HAP-1 (cell line): ENCODE measurements around the gene UQCC2.

Experiments used
- DNase-seq, 2 experiments: peaks; one replicate each; pipeline ENCODE4 v3.0.0-alpha.2; 2016 to 2020; ENCODE audit warnings: low spot score in 2 of 2
- H3K27me3 ChIP-seq: fragments of 250-450 bp; sonication (Bioruptor Pico); 2 replicates; pipeline ENCODE4 v1.5.1; 2020; ENCODE audit warnings: low read depth, mild to moderate bottlenecking, moderate library complexity
- H3K36me3 ChIP-seq: fragments of 250-450 bp; sonication (Bioruptor Pico); replicated peaks from 2 replicates; pipeline ENCODE4 v1.5.1; 2020; ENCODE audit warnings: mild to moderate bottlenecking
- H3K4me1 ChIP-seq: fragments of 250-450 bp; sonication (Bioruptor Pico); 2 replicates; pipeline ENCODE4 v1.5.1; 2020; ENCODE audit warnings: mild to moderate bottlenecking
- H3K4me3 ChIP-seq: fragments of 250-450 bp; sonication (Bioruptor Pico); 2 replicates; pipeline ENCODE4 v1.5.1; 2020; ENCODE audit warnings: mild to moderate bottlenecking, moderate library complexity
- H3K9me3 ChIP-seq: fragments of 250-450 bp; sonication (Bioruptor Pico); 2 replicates; pipeline ENCODE4 v1.5.1; 2020; ENCODE audit warnings: mild to moderate bottlenecking, moderate library complexity
- in situ Hi-C: fragments of 300-500 bp; cut with MboI; formaldehyde crosslinking; loops from 3 replicates; pipeline ENCODE4 v1.14.3; 2020; ENCODE audit warnings: low sequenced_read_pairs, inconsistent platforms, mixed read lengths

UQCC2 gene

GRCh38 chr6:33683051-33683571 is 28.4 kb downstream of the UQCC2 start:
- Histone ChIP-seq H3K27me3 (no peaks in the 10 kb centered on the region), H3K4me1 (no peaks in the 10 kb centered on the region), H3K36me3 (peaks cover 43% of the 10 kb centered on the region), H3K4me3 (no peak overlapping the region), H3K9me3 (no peaks in the 10 kb centered on the region)
- no peak for DNase-seq
- in situ Hi-C loops: no loop called here

GRCh38 chr6:33682341-33682740 is 29.2 kb downstream of the UQCC2 start:
- H3K4me3 ChIP-seq: no peak overlapping the region
- no peaks in the 10 kb centered on the region for H3K9me3 ChIP-seq
- peaks cover 50% of the 10 kb centered on the region for H3K36me3 ChIP-seq
- no peaks in the 10 kb centered on the region for H3K4me1 ChIP-seq
- H3K27me3 ChIP-seq: no peaks in the 10 kb centered on the region
- DNase-seq: no peak
- in situ Hi-C loops: no loop called here

GRCh38 chr6:33679761-33680160 is 31.7 kb downstream of the UQCC2 start:
- no peaks in the 10 kb centered on the region for H3K27me3 ChIP-seq
- DNase-seq: no peak
- no peak overlapping the region for H3K4me3 ChIP-seq
- in situ Hi-C loops: no loop called here
- no peaks in the 10 kb centered on the region for H3K4me1 ChIP-seq
- peaks cover 49% of the 10 kb centered on the region for H3K36me3 ChIP-seq
- H3K9me3 ChIP-seq: no peaks in the 10 kb centered on the region

- Histone ChIP-seq H3K27me3 (no peaks in the 10 kb centered on the region), H3K4me1 (no peaks in the 10 kb centered on the region)
Observed at GRCh38 chr6:33678932-33679490, 32.5 kb downstream of the UQCC2 start.

GRCh38 chr6:33678233-33678931 is 33.1 kb downstream of the UQCC2 start:
- no peaks in the 10 kb centered on the region for H3K9me3 ChIP-seq
- H3K27me3 ChIP-seq: no peaks in the 10 kb centered on the region
- no peaks in the 10 kb centered on the region for H3K4me1 ChIP-seq
- no peak for DNase-seq
- in situ Hi-C loops: no loop called here
- peaks cover 52% of the 10 kb centered on the region for H3K36me3 ChIP-seq
- H3K4me3 ChIP-seq: no peak overlapping the region

More at GRCh38 chr6:33678932-33679490, 32.5 kb downstream of the UQCC2 start:
- no peak for DNase-seq
- in situ Hi-C loops: no loop called here
- no peak overlapping the region for H3K4me3 ChIP-seq
- H3K9me3 ChIP-seq: no peaks in the 10 kb centered on the region
- peaks cover 48% of the 10 kb centered on the region for H3K36me3 ChIP-seq

- Histone ChIP-seq H3K36me3 (peaks cover 52% of the 10 kb centered on the region), H3K9me3 (no peaks in the 10 kb centered on the region), H3K27me3 (no peaks in the 10 kb centered on the region), H3K4me3 (no peak overlapping the region), H3K4me1 (no peaks in the 10 kb centered on the region)
- DNase-seq: no peak
- in situ Hi-C loops: no loop called here
Observed at GRCh38 chr6:33677689-33678088, 33.8 kb downstream of the UQCC2 start.

GRCh38 chr6:33677143-33677660 is 34.3 kb downstream of the UQCC2 start:
- Histone ChIP-seq H3K4me3 (no peak overlapping the region), H3K27me3 (no peaks in the 10 kb centered on the region), H3K9me3 (no peaks in the 10 kb centered on the region), H3K4me1 (no peaks in the 10 kb centered on the region), H3K36me3 (peaks cover 48% of the 10 kb centered on the region)
- in situ Hi-C loops: no loop called here
- DNase-seq: no peak

GRCh38 chr6:33676416-33677142 is 34.9 kb downstream of the UQCC2 start:
- Histone ChIP-seq H3K36me3 (peaks cover 54% of the 10 kb centered on the region), H3K9me3 (no peaks in the 10 kb centered on the region), H3K4me3 (no peak overlapping the region), H3K4me1 (no peaks in the 10 kb centered on the region), H3K27me3 (no peaks in the 10 kb centered on the region)
- no peak for DNase-seq
- in situ Hi-C loops: no loop called here

- Histone ChIP-seq H3K4me1 (no peaks in the 10 kb centered on the region), H3K36me3 (peaks cover 57% of the 10 kb centered on the region), H3K4me3 (no peak overlapping the region), H3K9me3 (no peaks in the 10 kb centered on the region), H3K27me3 (no peaks in the 10 kb centered on the region)
- in situ Hi-C loops: no loop called here
- no peak for DNase-seq
Observed at GRCh38 chr6:33675968-33676367, 35.5 kb downstream of the UQCC2 start.

- H3K4me1 ChIP-seq: no peaks in the 10 kb centered on the region
- no peaks in the 10 kb centered on the region for H3K27me3 ChIP-seq
- in situ Hi-C loops: no loop called here
- no peak for DNase-seq
- H3K4me3 ChIP-seq: no peak overlapping the region
- H3K9me3 ChIP-seq: no peaks in the 10 kb centered on the region
- H3K36me3 ChIP-seq: peaks cover 60% of the 10 kb centered on the region
Observed at GRCh38 chr6:33673851-33674250, 37.6 kb downstream of the UQCC2 start.

GRCh38 chr6:33672808-33673207 is 38.7 kb downstream of the UQCC2 start:
- Histone ChIP-seq H3K9me3 (no peaks in the 10 kb centered on the region), H3K27me3 (no peaks in the 10 kb centered on the region), H3K36me3 (peaks cover 68% of the 10 kb centered on the region), H3K4me1 (no peaks in the 10 kb centered on the region), H3K4me3 (no peak overlapping the region)
- in situ Hi-C loops: no loop called here
- no peak for DNase-seq

GRCh38 chr6:33671744-33672072 is 39.8 kb downstream of the UQCC2 start:
- in situ Hi-C loops: no loop called here
- no peaks in the 10 kb centered on the region for H3K9me3 ChIP-seq
- DNase-seq: no peak
- H3K4me3 ChIP-seq: no peak overlapping the region
- no peaks in the 10 kb centered on the region for H3K4me1 ChIP-seq
- peaks cover 63% of the 10 kb centered on the region for H3K36me3 ChIP-seq
- no peaks in the 10 kb centered on the region for H3K27me3 ChIP-seq

- Histone ChIP-seq H3K4me3 (no peak overlapping the region), H3K9me3 (no peaks in the 10 kb centered on the region), H3K4me1 (no peaks in the 10 kb centered on the region), H3K27me3 (no peaks in the 10 kb centered on the region), H3K36me3 (peaks cover 62% of the 10 kb centered on the region)
- in situ Hi-C loops: no loop called here
- no peak for DNase-seq
Observed at GRCh38 chr6:33670971-33671743, 40.3 kb downstream of the UQCC2 start.
